DMS 273 (cell line): Measurements from ENCODE around the gene NXPE1.

Experiments
- DNase-seq: peaks from one replicate; lab custom pipeline; 2025; ENCODE audit not compliant: unreplicated experiment; lab: John Stamatoyannopoulos, UW

The NXPE1 gene

GRCh38 chr11:114563077-114563476 is 3.4 kb upstream of the NXPE1 start:
- DNase-seq = no peak

GRCh38 chr11:114562166-114562916 is 2.7 kb upstream of the NXPE1 start:
- DNase-seq = no peak

GRCh38 chr11:114556135-114556534 is 3.5 kb downstream of the NXPE1 start:
- DNase-seq = no peak

GRCh38 chr11:114553642-114554041 is 6.0 kb downstream of the NXPE1 start:
- no peak for DNase-seq

- DNase-seq = no peak
Observed at GRCh38 chr11:114551060-114551459, 8.6 kb downstream of the NXPE1 start.

- no peak for DNase-seq
Observed at GRCh38 chr11:114525682-114526081, 34.0 kb downstream of the NXPE1 start.

GRCh38 chr11:114524122-114524521 is 35.6 kb downstream of the NXPE1 start:
- no peak for DNase-seq

GRCh38 chr11:114522818-114523217 is 36.9 kb downstream of the NXPE1 start:
- no peak for DNase-seq

- no peak for DNase-seq
Observed at GRCh38 chr11:114511538-114511937, 48.1 kb downstream of the NXPE1 start.

- DNase-seq = no peak
Observed at GRCh38 chr11:114511079-114511478, 48.6 kb downstream of the NXPE1 start.

GRCh38 chr11:114501901-114502300 is 57.8 kb downstream of the NXPE1 start:
- DNase-seq = no peak

- DNase-seq = no peak
Observed at GRCh38 chr11:114499756-114500155, 59.9 kb downstream of the NXPE1 start.

GRCh38 chr11:114496915-114497314 is 62.8 kb downstream of the NXPE1 start:
- no peak for DNase-seq

- no peak for DNase-seq
Observed at GRCh38 chr11:114483929-114484328, 75.8 kb downstream of the NXPE1 start.

- no peak for DNase-seq
Observed at GRCh38 chr11:114482114-114482513, 77.6 kb downstream of the NXPE1 start.

GRCh38 chr11:114479331-114479730 is 80.3 kb downstream of the NXPE1 start:
- no peak for DNase-seq

- no peak for DNase-seq
Observed at GRCh38 chr11:114478768-114479167, 80.9 kb downstream of the NXPE1 start.

- DNase-seq = no peak
Observed at GRCh38 chr11:114478001-114478410, 81.7 kb downstream of the NXPE1 start.

- DNase-seq = no peak
Observed at GRCh38 chr11:114472661-114473060, 87.0 kb downstream of the NXPE1 start.
